ENCODE data around the gene GANAB.
A peak's percentile ranks its signal among the peaks of the same experiment; 100 is the strongest.
"Not testable (repeated sequence)": the region's sequence is repeated elsewhere in the genome, so short reads cannot be mapped to it uniquely, and the experiment has no call there.

GANAB gene

DNA sequence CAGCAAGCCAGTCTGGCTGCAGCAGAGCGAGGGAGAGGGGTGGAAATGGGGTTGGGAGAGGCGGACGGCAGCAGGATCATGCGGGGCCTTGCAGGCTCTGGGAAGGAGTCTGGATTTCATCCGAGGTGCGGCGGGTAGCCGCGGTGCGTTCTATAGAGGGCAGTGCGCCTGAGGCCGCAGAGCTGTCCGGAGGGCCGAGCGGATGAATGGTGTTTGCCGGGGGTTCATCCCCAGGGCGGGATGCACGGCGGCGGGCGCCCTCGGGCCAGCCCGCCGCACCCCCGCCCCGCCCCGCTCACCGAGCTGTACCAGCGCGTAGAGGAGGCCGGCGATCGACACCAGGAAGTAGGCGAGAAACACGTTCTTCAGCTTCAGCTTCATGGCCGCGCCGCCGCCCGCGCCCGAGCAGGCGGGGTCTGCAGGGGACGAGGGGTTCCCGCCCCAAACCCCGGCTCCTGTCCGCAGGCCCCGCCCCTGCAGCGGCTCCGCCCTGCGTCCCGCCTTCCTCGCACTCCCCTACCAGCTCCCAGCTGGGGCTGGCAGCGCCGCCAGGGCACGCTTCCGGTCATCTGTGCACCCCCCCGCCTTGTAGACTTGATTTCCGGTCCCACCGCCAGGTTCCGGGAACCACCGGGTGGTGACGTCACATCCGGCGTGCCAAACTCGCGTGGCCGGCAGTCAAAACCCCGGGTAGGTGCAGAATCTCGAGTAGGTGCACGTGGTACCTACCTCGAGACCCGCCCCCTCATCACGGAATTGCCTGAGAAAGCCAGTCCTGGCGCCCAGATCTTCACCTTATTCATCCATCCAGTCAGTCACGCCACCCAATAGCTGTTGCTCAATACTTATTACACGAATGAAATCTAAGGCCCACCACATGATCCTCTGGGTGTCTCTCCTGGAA, 24.6 kb downstream of the GANAB start, which contains the start of gene B3GAT3:
Gene B3GAT3, minus strand, starts transcription at position 420 of the 904 bp plus-strand sequence. Its CDS starts 39 bp downstream, at position 381.
- DNase-seq = peak; percentile 84 to 99 (median 97)

DNA sequence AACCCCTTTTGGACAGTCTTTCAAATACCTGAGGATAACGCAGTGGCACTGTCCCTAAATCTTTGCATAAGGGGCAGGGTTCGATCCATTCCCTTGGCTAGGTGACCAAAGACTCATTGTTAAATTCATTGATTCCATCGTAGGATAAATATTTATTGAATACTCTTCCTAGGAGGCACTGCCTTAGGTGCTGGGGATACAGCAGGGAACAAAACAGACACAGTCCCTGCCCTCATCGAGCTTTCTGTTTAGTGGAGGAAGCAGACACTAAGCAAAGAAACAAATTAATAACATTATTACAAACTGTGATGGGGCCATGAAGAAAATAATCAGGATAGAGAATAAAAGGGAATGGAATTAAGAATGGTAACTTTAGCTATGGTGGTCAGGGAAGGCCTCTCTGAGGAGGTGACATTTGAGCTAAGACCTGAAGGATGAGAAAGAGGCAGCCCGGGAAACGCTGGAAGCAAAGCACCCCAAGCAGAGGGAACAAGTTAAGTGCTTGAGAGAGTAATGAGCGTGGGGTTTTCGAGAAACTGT, 25.3 kb downstream of the GANAB start:
- no peak for DNase-seq

DNA sequence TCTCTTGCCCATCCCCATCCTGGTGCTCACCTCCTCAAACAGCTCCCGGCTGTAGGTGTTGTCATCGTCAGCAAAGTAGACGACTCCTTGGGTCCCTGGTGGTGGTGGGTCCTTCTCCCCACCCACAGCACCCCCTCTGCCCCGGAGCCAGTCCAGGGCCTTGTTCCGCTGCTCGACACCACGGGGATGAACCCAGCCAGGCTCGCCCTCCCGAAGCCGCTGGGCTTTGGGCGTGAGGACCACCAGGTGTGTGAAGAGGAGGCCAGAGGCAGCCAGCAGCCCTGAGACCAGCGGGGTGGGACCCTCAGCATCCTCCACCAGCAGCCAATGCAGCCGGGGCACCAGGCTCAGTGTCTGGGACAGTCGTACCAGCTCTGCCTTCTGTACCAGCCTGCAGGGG, 29.5 kb downstream of the GANAB start:
- not testable (repeated sequence) for DNase-seq

DNA sequence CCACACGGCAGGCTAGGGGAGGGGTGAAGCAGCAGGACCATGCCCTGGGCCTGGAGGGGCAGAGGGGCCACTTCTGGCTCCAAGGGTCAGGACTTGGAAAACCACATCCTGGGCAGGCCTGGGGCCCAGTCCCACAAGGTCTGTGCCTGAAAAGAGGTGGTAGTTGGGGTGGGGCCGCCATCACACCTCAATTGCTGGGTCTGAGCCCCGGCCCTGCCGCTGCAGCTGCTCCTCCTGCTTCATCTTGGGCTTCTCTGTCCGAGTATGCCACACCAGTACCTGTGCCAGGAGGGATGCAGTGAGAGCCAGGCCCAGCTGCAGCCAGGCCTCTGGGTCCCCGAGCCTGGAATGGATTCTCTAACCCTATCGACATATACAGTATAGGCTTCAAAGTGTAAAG, 30.9 kb downstream of the GANAB start:
- no peak for DNase-seq

DNA sequence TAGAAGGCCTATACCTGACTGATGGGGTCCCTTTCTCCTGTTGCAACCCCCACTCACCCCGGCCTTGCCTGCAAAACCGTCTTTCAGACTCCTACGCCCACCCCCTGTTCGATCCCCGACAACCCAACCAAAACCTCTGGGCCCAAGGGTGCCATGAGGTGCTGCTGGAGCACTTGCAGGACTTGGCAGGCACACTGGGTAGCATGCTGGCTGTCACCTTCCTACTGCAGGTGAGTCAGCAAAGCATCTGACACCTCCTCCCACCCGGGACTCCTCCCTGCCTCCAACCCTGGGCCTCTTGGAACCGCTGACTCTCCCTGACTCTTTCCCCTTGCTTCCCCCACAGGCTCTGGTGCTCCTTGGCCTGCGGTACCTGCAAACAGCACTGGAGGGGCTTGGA, 32.1 kb downstream of the GANAB start:
- peak in 3 of 51 donors; percentile 31 to 50 (median 37) for DNase-seq

DNA sequence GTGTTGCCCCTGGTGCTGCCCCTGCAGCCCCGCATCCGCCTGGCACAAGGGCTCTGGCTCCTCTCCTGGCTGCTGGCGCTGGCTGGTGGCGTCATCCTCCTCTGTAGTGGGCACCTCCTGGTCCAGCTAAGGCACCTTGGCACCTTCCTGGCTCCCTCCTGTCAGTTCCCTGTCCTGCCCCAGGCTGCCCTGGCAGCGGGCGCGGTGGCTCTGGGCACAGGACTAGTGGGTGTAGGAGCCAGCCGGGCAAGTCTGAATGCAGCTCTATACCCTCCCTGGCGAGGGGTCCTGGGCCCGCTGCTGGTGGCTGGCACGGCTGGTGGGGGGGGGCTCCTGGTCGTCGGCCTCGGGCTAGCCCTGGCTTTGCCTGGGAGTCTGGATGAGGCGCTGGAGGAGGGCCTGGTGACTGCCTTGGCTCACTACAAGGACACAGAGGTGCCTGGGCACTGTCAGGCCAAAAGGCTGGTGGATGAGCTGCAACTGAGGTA, 33.1 kb downstream of the GANAB start:
- DNase-seq = peak in 27 of 51 donors; percentile 36 to 84 (median 65)

DNA sequence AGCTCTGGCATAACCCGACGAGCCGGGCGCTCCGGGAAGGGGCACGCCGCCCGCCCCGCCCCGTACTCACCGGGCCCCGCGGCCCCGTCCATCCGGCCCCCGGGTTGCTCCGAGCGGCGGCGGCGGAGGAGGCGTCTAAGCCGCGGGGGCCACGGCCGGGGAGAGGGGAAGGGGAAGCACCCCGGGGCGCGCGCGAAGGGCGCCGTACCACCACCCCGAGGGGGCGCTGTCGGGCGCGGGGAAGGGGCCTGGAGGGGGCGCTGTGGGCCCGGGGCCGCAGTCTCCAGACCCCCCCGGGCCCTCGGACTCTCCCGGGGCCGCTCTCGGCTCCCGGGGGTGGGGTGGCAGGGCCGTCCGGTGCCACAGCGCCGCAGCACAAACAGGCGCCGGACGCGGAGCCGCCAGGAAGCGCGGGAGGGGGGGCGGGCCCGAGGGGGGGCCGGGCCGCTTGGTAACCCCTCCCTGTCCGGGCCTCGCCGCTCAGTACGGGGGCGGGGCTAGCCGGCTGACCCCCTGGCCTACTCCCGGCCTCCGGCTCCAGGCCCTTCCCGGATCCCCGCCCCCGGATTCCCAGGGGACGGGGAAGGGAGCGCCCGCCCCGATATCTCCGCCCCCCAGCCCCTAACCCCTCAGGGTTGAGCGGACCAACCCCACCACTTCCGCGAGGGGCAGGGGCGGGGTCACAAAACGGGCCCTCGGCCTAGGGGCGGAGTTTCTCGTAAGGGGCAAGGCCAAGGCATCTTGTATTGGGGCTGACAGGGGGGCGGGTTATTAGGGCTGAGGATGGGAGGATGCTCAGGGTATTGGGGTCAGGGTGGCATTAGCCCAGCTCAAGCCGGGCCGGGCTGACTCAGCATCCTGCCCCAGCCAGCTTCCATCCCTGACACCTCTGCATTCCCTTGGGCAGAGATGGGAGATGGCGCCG, 33.8 kb downstream of the GANAB start, which contains the start of the genes EML3 and ROM1:
Gene EML3, minus strand, starts transcription at position 410 of the 925 bp plus-strand sequence. Its CDS starts 318 bp downstream, at position 92.
Gene ROM1, plus strand, starts transcription at position 892 of the 925 bp plus-strand sequence. Its CDS starts 25 bp downstream, at position 917.
- peak in 50 of 51 donors; percentile 50 to 97 (median 80) for DNase-seq

DNA sequence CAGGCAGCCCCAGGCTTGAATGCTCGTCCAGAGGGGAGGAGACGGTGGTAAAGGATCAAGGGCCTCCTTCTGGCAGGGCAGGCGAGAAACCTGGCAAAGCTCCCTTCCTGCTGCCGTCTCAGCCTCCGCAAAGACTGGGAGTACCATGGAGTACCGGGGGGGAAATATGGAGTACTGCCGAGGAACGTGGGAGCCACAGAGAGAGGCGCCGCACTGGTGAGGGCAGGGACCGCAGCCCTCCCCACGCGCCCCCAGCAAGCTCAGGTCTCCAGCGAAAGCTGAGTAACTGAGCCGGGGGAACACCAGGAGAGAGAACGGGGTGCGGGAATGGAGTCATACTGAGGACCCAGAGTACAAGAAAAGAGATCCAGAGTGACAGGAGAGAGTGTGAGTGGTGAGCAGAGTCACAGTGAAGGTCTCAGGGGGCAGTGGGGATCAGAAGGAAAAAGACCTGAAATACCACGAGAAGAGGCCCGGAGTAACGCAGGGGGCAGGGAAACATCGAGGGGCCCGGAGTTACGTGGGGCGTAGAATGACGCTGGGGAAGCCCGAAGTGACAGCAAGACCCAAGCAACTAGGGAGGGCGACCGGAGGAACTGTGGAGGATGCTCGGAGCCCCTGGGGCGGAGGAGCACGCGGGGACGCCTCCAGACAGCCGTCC, 34.6 kb downstream of the GANAB start:
- DNase-seq = peak in 19 of 51 donors; percentile 10 to 62 (median 32)

DNA sequence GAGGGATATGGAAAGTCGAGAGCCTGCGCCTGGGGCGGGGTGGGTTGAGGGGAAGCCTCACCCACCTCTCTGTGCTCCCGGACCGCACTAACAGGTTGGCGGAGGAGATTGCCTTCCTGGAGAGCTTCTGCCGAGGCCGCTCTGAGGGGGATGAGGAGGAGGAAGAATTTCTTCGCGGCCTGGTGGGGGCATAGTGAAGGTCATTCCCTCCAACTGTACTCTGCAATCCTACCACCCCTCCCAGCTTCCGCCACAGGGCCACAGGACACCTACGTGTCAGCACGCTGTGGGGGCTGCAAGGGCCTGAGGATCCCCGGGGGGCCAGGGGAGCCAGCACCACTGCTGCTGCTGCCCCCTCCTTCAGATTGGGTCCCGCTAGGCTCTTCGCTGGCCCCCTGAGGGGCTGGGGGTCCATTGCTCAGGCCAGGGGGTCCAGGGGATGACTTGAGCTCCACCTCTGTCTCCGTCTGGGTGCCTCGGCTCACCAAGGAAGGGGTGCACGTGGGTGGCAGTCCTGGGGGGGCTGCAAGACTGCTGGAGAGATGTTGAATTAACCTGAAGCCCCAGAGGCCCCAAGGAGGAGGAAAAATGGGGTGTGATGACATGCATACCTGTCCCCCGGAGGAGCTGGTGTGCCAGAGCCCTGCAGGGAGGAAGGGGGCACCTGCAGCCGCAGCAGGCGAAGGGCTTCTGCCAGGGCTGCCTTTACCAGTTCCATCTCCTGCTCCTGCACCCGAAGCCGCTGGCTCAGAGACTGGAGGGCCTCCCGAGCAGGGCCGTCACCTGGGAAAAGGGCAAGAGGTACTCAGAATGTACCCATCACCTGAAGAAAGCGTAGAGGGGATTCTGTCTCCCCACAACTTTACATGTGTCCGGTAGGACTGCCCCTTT, 35.4 kb downstream of the GANAB start:
- no peak for DNase-seq

DNA sequence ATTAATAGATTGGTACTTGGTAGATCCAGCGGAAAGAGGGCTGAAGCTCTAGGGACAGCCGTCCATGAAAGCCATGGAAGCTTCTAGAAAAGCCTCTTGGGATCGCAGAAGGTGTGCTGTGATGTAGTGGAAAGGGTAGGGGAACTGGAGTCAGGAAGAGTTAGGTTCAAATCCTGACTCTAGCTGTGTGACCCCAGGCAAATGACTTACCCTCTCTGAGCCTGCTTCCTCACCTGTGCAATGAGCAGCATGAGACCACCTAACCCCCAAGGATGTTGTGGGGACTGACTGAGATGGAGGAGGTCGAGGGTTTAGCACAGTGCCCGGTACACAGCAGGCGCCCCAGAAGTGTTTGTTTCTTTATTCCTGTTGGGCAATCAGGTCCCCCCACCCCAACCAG, 36.0 kb downstream of the GANAB start:
- DNase-seq = no peak

DNA sequence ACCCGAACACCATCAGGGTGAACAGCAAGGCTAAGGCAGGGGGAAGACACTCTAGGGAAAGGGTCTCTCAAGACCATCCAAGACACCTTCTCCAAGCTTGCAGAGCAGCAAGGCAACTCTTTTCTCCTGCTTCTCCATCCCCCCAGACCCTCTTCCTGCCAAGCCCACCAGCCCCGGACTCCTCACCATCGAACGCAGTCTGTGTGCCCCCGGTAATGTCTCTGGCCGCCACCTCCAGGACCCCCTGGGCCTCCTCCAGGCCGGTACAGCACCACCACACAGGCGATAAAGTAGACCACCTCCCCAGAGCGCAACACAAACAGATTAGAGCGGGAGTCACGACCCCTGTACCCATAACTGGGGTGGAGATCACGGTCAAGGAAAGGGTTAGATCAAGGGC, 37.6 kb downstream of the GANAB start:
- DNase-seq = no peak

DNA sequence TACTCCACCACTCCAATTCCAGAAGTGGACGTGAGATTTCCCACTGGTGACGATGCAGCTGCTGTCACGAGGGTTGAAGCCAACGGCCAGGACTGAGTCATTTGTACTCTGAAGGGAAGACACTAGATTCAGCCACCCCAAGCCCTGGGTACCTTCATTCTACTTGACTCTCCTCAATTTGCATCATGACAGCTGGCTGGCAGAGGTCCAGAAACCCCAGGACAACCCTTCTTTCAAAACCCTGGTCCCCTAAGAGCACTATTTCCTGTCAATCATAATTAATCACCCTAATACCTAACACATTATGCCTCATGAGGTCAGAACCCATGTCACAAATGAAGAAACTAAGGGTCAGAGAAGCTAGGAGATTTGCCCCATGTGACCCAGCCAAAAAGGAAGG, 38.7 kb downstream of the GANAB start:
- no peak for DNase-seq

DNA sequence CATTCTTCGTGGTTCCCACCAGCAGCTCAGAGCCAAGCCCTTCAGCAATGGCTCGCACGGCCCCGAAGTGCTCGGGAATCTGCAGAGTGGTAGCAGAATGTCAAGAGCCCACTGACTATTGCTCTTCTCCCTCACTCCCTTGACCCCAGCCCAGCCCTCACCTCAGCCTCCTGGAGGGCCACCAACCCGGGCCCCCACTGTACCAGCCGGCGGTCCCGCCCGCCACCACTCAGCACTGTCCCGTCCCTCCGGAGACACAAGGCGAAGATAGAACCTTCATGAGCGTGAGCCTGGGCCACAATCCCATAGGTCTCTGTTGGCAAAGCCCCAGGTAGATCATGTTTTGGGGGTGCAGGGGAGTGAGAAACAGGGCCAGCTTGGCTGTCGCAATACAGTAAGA, 40.5 kb downstream of the GANAB start:
- DNase-seq = no peak

DNA sequence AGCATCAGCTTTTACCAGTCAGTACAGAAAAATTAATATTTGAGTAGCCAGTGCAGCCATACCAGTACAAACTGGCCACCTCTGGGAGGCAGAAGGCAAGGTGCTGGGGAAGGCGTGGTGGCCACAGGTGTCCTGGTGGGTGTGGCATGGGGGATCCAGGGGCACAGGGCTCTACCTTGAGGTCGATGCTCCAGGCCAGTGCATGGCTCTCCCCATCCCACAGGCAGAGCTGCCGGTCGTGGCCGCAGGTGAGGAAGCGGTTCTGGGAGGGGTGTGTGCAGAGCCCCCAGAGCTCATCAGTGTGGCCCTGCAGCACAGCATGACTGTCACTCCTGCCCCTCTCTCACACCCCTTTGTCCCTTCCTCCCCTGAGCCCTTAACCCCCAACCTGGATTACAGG, 40.9 kb downstream of the GANAB start:
- no peak for DNase-seq

DNA sequence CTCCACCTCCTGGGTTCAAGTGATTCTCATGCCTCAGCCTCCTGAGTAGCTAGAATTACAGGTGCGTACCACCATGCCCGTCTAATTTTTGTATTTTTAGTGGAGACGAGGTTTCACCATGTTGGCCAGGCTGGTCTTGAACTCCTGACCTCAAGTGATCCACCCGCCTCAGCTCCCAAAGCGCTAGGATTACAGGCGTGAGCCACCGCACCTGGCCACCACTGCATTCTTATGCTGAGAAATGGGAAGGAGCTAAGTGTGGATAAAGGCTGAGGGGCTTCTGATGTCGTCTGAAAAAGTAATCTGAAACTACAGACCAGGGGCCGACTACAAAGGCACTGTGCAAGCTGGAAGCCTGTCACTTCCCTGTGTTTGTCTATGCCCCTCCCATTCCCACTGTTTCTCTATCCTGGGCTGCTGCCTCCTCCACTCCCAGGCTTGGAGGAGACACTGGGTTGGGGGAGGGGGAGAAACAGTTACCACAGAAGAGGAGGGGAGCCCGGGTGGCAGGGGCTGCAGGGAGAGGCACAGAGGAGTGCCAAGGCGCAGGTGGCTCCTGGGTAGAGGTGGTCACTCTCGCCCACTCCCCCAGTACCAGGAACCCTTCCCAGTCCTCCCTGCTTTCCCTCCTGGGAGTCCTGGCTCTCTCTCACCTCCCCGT, 41.8 kb downstream of the GANAB start:
- peak in 1 of 51 donors; percentile 11 for DNase-seq

DNA sequence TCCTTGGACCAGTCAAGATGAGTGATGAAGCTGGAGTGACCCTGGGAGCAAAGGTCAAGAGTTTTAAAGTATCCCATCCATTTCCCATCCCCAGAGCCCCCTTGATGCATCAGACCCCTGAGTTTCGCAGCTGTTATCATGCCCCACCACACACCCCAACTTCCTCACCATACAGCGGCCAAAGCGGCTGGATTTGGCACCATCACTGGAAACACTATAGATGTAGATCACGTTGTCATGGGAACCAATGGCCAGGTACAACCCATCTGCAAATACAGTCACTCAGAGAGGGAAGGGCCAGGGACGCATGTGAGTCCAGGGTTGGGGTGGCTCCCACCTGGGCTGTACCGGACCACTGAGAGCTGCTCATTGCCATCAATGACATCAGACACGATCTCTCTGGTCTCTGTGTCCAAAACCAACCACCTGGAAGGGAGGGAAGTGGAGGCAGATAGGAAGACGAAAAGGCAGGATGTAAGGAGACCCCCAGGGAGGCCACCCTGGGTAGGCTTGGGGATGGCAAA, 42.6 kb downstream of the GANAB start:
- no peak for DNase-seq

DNA sequence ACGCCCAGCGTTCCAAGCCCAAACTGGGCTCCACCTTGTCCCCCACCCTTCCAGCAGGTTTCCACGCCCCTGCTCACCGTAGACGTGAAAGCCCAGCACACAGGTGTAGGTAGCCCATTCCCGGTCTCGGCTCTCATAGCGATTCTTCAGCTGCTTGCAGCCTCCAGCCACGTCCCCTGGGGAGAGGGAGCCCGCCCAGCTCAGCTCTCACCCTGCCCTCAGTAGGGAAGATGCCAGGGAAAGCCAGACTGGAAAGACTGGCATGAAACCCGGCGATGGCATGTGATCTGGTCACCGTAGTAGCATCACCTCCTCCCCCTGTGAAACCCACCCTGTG, 43.4 kb downstream of the GANAB start:
- no peak for DNase-seq

DNA sequence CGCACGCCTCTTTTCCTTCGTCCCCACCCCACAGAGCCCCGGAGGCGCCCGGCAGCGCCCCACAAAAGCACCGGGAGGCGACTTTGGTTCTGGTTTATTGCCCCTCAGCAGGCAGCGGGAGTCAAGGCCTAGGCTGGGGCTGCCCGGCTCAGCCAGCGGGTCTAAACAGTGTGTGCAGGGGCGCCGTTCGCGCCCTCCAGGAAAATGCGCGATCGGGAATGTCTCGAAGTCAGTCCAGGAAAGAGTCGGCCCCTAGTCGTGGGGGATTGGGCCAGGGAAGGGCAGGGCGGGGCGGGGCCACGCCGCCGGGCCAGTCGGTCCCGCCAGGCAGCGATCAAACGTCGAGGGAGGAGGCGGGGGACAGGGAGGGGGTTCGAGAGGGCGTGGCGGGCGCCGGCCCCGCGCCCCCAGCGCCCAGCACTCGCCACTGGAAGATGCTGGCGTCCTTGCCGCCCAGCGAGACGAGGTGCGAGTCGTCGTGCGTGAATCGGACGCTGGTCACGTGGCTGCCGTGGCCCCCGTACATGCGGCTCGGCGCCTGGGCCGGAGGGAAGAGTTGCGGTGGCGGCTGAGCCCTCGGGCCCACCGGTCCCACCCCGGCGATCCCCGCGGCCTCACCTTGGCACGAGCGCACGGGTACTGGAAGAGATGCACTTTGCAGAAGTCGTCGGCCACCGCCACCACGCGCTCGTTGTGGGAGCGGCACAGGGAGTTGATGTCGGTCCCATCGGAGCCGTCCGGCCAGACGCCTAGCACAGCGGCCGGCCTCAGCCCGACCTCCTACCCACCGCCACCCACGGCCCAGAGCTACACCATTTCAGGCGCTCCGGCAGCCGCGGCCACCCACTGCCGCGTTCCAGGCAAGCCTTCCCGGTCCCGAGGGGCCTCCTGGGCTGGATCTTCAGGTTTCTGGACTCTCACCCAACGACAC, 44.0 kb downstream of the GANAB start:
- peak in 46 of 51 donors; percentile 23 to 94 (median 72) for DNase-seq

All from hypothalamus (tissue), 51 donors.